ENCODE measurements around the gene SYCE1. TPM values are rescaled to one million over a fixed set of nuclear protein-coding genes. Genes with fewer than 3 reads are reported as not detected.
"Not testable (repeated sequence)": the region's sequence is repeated elsewhere in the genome, so short reads cannot be mapped to it uniquely, and the experiment has no call there.

The SYCE1 gene
- 2.1 TPM for total RNA-seq
- long read RNA-seq, partial matches to known transcripts, result 0 of 2 reads
- long read RNA-seq, other reads (novel, unspliced or antisense), result 0 of 2 reads

DNA sequence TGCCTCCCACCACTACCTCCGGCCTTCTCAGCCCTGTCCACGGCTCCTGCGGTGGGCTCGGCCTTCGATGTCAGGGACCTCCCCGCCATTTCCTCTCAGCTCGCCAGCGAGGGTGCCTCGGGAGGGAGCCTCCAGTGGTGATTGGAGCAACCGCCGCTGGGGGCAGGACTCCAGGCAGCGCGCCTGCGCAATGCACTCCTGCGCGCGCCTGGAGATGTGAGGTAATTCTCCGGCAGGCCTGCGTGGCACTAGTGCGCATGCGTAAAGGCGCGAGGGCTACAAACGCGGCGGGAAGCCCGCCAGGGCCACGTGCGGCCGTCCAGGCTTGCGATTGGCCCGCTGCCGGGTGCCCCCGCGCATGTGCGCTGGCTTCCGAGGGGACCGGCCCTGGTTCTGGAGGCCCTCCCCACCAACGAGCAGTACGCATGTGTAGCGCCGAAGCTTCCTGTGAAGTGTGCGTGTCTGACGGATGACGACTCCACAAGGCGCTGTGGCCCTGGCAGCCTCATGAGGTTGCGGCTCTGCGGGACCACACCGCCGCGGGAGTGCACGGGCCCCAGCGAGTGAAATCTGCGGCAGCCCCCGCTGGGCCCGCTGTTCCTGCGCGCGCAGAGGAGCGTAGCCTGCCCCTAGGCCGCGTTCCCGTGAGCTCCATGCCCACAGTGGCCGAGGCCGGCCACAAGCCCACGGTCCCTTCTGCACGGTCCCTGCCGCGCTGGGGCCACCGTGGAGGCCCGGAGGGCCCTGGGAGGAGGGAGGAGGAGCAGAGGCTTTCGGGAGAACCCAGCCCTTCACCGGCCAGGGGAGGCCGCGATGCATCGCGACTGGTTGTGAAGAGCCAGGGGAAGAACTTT, at the start of gene SYCE1:
SYCE1 (minus strand) TSS at position 143 of the 854 bp plus-strand sequence; CDS start at position 89, 54 bp downstream.
- no peak for DNase-seq (ENCODE audit: low spot score)

GRCh38 chr10:133614830-133615580, 49.6 kb upstream of the SYCE1 start:
- no peak for DNase-seq (ENCODE audit: low spot score)

- no peak for DNase-seq (ENCODE audit: low spot score)
Measured at GRCh38 chr10:133613699-133614098, 48.3 kb upstream of the SYCE1 start.

GRCh38 chr10:133611079-133611478, 45.7 kb upstream of the SYCE1 start:
- no peak for DNase-seq (ENCODE audit: low spot score)

DNA sequence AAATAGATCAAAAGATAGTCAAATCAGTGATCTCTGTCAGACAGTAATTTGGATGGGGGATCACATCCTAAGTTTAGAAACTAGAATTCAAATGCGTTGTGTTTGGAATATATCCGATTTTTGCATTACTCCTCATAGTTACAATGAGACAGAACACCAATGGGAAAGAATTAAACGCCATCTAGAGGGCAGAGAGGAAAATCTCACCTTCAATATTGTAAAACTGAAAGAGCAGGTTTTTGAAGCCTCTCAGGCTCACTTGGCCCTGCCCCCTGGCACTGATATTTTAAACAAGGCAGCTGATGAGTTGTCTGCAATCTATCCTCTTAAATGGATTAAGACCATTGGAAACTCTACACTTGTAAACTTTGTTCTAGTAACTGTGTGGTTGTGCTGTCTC, 43.5 kb upstream of the SYCE1 start:
- no peak for DNase-seq (ENCODE audit: low spot score)

DNA sequence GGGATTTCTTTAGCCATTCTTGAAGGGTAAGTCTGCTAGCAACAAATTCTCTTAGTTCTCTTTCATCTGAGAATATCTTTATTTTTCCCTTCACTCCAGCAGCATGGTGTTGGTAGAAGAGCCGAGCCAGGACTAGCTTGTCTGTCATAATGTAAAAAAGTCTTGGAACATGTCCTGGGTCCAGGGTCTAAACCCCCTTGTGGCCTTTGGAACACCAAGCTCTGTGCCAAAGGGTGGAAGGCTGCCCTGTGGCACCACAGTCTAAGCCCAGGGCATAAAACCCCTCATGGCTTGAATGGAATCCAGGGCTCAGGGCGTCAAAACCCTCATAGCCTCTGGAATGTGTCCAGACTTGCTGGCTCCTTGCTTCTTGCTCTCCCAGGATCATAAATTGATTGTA, 38.1 kb upstream of the SYCE1 start:
- DNase-seq (ENCODE audit: low spot score), result not testable (repeated sequence)

GRCh38 chr10:133600657-133601056, 35.3 kb upstream of the SYCE1 start:
- no peak for DNase-seq (ENCODE audit: low spot score)

GRCh38 chr10:133599869-133600268, 34.5 kb upstream of the SYCE1 start:
- DNase-seq (ENCODE audit: low spot score), result not testable (repeated sequence)

DNA sequence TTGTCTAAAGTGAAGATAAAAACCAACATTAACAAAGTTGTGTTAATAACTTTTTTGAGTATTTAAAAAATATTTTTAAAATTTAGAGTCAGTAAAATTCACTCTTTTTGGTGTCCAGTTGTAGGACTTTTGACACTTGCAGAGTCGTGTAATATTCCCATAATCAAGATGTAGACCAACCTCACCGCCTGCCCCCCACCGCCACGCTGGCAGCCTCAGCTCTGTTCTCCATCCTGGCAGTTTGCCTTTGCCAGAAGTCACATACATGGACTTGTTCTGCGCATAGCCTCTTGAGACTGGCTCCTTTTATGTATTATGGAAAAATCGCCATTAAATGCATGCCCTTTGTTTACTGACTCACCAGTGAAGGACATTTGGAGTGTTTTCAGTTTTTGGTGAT, 27.3 kb upstream of the SYCE1 start:
- no peak for DNase-seq (ENCODE audit: low spot score)

DNA sequence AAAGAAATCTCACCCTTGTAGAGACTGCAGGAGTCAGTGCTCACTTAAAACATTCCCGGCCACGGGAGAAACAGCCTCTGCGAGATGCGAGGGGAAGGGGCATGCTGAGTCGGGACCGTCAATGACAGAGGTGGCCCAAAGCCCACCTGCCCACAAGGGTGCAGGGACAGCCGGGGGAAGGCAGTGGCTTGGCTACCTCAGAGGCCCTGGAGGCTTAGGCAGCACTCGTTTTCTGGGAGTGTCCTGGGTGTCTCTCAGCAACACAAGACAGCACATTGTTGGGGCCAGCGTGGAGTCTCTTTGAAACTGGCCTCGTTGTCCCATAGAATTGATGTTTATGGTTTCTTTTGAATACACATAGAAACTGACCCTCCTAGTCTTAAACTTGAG, 25.6 kb upstream of the SYCE1 start:
- DNase-seq (ENCODE audit: low spot score), result no peak

GRCh38 chr10:133590226-133590969, 25.0 kb upstream of the SYCE1 start:
- DNase-seq (ENCODE audit: low spot score), result no peak

DNA sequence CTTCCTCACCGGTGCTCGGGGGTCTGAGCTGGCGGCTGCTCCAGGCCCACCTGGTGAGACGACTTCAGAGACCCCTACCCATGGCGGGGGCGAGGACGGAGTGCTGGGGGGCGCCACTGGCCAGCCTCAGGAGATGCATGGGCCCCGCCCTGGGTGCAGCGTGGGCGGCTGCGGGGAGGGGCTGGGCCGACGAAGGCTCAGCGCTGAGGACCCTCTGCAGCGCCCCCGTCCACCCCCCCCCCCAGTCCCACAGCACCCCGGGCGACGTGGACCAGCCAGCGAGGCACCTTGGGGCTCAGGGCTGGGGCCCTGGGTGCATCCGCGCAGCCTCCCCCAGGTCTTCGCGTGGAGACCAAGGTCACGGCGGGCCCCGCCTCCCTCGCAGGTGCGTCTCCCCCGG, 11.7 kb upstream of the SYCE1 start:
- DNase-seq (ENCODE audit: low spot score), result not testable (repeated sequence)

DNA sequence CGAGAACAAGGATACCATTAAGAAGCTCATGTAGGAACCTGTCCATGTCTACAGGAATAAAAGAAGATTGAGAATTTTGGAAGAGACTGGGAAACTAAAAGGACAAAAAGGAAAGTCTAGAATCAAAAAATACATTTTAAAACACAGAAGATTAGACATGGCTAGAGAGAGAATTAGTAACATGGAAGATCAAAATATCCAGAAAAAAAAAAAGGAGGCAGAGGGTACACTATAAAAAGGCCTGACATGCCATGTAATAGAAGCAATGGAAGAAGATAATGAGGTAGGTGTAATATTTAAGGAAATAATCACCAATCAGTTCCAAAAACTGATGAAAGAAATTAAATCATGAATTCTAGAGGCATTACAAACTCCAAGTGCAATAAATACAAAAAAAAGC, 8.1 kb upstream of the SYCE1 start:
- not testable (repeated sequence) for DNase-seq (ENCODE audit: low spot score)

DNA sequence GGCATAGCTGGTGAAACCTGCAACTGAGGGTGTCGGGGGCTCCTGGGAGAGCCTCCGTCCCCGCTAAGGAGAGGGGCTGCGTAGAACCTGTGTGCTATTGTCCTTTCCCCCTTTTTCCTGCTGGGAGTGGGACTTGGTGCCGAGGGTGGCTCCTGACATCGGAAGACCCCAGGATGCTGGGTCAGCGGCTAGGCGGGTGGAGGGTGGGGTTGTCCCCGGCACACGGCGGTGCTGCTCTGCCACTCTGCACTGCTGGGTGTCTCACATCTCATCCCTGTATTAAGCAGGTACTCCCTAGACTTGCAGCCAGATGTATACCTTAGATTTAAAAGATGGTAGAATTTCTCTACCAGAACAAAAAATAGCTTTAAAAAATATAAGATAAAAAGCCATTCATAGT, 6.7 kb upstream of the SYCE1 start:
- not testable (repeated sequence) for DNase-seq (ENCODE audit: low spot score)

- DNase-seq (ENCODE audit: low spot score), result not testable (repeated sequence)
Measured at GRCh38 chr10:133569801-133570200, 4.4 kb upstream of the SYCE1 start.

GRCh38 chr10:133568831-133569527, 3.6 kb upstream of the SYCE1 start:
- not testable (repeated sequence) for DNase-seq (ENCODE audit: low spot score)

DNA sequence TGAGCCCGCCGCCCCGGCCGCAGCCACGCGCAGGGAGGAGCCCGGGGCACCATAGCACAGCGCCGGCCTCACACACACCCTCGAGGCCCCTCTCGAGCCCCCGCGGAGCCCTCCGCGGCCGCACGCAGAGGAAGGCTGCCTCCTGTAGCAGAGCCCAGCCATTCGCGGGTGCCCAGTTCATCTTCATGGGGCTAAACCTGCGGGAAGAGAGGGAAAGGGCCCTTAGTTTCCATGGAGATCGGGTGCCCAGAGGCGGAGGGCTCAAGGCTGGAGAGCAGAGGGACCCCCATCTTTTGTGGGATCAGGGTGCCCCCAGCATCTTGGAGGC, 2.9 kb upstream of the SYCE1 start:
- no peak for DNase-seq (ENCODE audit: low spot score)

- no peak for DNase-seq (ENCODE audit: low spot score)
Measured at GRCh38 chr10:133567609-133568286, 2.4 kb upstream of the SYCE1 start.

DNA sequence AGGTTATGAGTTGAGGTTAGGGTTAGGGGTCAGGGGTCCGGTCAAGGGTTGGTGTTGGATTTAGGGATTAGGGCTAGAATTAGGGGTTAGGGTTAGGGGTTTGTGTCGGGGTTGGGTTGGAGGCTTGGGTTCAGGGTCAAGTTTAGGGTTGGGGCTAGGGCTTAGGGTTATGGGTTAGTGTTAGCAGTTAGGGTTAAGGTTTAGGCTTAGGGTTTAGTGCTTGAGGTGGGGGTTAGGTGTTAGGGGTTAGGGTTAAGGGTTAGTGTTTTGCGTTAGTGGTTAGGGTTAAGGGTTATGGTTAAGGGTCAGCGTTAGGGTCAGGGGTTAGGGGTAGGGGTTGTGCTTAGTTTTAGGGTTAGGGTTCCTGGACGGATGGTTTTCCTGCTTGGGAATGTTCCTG, 1.7 kb upstream of the SYCE1 start:
- DNase-seq (ENCODE audit: low spot score), result no peak

GRCh38 chr10:133564816-133565215, 567 bp downstream of the SYCE1 start:
- DNase-seq (ENCODE audit: low spot score), result no peak

- DNase-seq (ENCODE audit: low spot score), result no peak
Measured at GRCh38 chr10:133559216-133559615, 6.2 kb downstream of the SYCE1 start.

Data from mesenteric fat pad (tissue), 1 donor.